SK-N-MC (cell line): Measurements from ENCODE around the gene NCBP2L.

ENCODE experiments used
- EZH2 ChIP-seq: fragments of 200-600 bp; sonication (generic); IDR thresholded peaks from one replicate; pipeline ENCODE4 v1.6.1; 2017; ENCODE audit warnings: antibody characterized with exemption
- FOXP2 ChIP-seq: optimal IDR thresholded peaks from 2 replicates; pipeline ENCODE3; 2011; ENCODE audit warnings: mild to moderate bottlenecking, moderate library complexity; ENCODE audit not compliant: insufficient read depth; ENCODE audit errors: extremely low read length, control extremely low read depth
- POLR2AphosphoS5 ChIP-seq: IDR thresholded peaks from 2 replicates; pipeline ENCODE4 v1.6.1; 2012; ENCODE audit warnings: mild to moderate bottlenecking, low read depth, low read length, borderline replicate concordance

DNA sequence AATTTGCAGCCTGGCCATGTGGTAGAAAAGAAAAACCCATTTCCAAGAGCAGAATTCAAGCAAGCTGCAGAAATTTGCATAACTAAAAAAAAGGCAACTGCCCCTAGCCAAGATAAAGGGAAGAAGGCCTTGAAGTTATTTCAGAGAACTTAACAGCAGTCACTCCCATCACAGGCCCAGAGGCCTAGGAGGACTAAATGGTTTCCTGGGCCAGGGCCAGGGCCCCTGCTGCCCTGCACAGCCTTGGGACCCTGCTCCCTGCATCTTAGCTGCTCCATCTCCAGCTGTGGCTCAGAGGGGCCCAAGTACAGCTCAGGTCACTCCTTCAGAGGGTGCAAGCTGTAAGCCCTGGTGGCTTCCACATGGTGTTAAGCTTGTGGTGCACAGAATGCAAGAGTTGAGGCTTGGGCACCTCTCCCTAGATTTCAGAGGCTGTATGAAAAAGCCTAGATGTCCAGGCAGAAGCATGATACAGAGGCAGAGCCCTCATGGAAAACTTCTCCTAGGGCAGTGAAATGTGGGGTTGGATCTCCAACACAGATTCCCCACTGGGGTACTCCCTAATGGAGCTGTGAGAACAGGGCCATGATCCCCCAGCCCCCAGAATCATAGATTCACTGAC, 41.5 kb downstream of the NCBP2L start:
- TF ChIP-seq POLR2AphosphoS5 (no peak), EZH2 (no peak), FOXP2 (no peak)
